Measurements from ENCODE around the gene CTNNA2.

GRCh38 chr2:80365762-80366161, 852.9 kb downstream of the CTNNA2 start:
- TF ChIP-seq ZFP3 (CRISPR knock-in tag; IDR thresholded peaks at IDR 0.05) (no peak), SNAI2 (CRISPR knock-in tag; IDR thresholded peaks at IDR 0.05) (no peak), ZFP30 (CRISPR knock-in tag; IDR thresholded peaks at IDR 0.05) (no peak), ESRRG (CRISPR knock-in tag; IDR thresholded peaks at IDR 0.05) (no peak), ARNTL (CRISPR knock-in tag; IDR thresholded peaks at IDR 0.05; ENCODE audit: borderline replicate concordance, low read depth) (no peak), ZC3H10 (CRISPR knock-in tag; IDR thresholded peaks at IDR 0.05) (no peak), ZNF8 (CRISPR knock-in tag; IDR thresholded peaks at IDR 0.05) (no peak), CSRNP3 (CRISPR knock-in tag; IDR thresholded peaks at IDR 0.05) (peak; percentile 76; the same call in 1 of the 2 replicates), TOX (CRISPR knock-in tag; IDR thresholded peaks at IDR 0.05; ENCODE audit: borderline replicate concordance) (no peak), ZNF565 (CRISPR knock-in tag; conservative IDR thresholded peaks at IDR 0.05; ENCODE audit: low read depth) (no peak)
